SU-DHL-6 (cell line): ENCODE results near the gene MST1.

Experiments used
- EZH2phosphoT487 ChIP-seq: fragments of 200-600 bp; sonication (generic), shearing (Covaris generic); conservative IDR thresholded peaks from 2 replicates; pipeline ENCODE4 v1.6.1; 2018; ENCODE audit warnings: mild to moderate bottlenecking, antibody characterized with exemption, low read length, moderate library complexity, mixed read lengths
- TF ChIP-seq, protein P1 (sequence below): fragments of 200-600 bp; sonication (generic); IDR thresholded peaks from one replicate; pipeline ENCODE4 v1.5.1; 2017; ENCODE audit warnings: antibody characterized with exemption, mild to moderate bottlenecking, low read length, moderate library complexity; ENCODE audit not compliant: insufficient read depth, poor library complexity, severe bottlenecking

DNA sequence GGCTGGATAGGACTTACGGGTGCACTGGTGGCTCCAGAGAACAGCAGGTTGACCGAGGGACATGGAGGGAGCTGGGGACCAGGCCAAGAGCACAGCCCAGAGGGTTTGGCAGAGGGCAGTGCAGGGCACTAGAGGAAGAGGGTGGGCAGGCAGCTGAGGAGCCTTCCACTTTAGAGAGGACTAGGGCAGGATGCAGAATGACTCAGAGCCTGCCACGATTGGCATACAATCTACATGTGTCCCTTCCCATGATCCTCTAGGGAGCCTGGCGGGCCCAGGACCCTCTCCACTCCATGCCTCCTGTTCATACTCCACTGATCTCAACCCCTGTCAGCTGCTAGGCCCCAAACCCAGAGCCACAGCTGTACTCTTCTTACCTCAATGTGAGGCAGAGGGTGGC, 29.5 kb downstream of the MST1 start:
- TF ChIP-seq, protein P1, sequence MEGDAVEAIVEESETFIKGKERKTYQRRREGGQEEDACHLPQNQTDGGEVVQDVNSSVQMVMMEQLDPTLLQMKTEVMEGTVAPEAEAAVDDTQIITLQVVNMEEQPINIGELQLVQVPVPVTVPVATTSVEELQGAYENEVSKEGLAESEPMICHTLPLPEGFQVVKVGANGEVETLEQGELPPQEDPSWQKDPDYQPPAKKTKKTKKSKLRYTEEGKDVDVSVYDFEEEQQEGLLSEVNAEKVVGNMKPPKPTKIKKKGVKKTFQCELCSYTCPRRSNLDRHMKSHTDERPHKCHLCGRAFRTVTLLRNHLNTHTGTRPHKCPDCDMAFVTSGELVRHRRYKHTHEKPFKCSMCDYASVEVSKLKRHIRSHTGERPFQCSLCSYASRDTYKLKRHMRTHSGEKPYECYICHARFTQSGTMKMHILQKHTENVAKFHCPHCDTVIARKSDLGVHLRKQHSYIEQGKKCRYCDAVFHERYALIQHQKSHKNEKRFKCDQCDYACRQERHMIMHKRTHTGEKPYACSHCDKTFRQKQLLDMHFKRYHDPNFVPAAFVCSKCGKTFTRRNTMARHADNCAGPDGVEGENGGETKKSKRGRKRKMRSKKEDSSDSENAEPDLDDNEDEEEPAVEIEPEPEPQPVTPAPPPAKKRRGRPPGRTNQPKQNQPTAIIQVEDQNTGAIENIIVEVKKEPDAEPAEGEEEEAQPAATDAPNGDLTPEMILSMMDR: no peak
- TF ChIP-seq EZH2phosphoT487: no peak
